ENCODE measurements around the gene EHBP1. TPM values are rescaled to one million over a fixed set of nuclear protein-coding genes. Genes with fewer than 3 reads are reported as not detected.

The EHBP1 gene
- total and polyA plus RNA-seq, 4 experiments from 2014 or later: 9.2 to 31.9 (median 21.0) TPM

DNA sequence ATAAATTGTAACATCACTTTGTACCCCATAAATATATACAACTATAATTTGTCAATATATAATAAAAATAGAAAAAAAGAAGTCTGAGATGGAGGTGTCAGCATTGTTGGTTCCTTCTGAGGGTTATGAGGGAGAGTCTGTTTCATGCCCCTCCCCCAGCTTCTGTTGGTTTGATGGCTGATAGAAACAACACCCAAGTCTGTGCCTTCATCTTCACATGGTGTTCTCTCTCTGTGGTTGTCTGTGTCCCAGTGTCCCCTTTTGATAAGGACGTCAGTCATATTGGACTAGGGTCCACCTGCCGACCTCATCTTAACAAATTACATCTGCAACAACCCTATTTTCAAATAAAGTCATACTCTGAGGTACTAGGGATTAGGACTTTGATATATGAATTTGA, 20.3 kb upstream of the EHBP1 start:
- H3K36me3 Mint-ChIP-seq: no peaks in the 10 kb centered on the region
- no peak overlapping the region for H3K27ac Mint-ChIP-seq
- no peak overlapping the region for H3K4me3 Mint-ChIP-seq
- ChIA-PET POLR2A (ENCODE audit: partially characterized antibody) (no interaction called here), CTCF (ENCODE audit: partially characterized antibody) (interaction anchor here (1.1 kb wide), 1 partner anchor 9 kb away, joined by 3 read pairs; no protein-coding TSS in a partner anchor)
- H3K36me3 ChIP-seq (ENCODE audit: insufficient read depth, low read length): no peaks in the 10 kb centered on the region
- peaks cover 10% of the 10 kb centered on the region for H3K27me3 ChIP-seq (ENCODE audit: insufficient read depth, low read length)
- no peak overlapping the region for H3K27ac ChIP-seq (ENCODE audit: low read depth, low read length)
- intact Hi-C loops (cut with micrococcal nuclease): no loop called here
- H3K4me3 ChIP-seq (ENCODE audit: low read length in 2 of 2): no peak overlapping the region
- DNase-seq: no peak
- H3K9me3 Mint-ChIP-seq: no peaks in the 10 kb centered on the region
- H3K4me1 ChIP-seq (ENCODE audit: insufficient read depth, low read length): no peaks in the 10 kb centered on the region
- no peaks in the 10 kb centered on the region for H3K9me3 ChIP-seq (ENCODE audit: control insufficient read depth in 1 of 2, low read length in 2 of 2)
- H3K4me1 Mint-ChIP-seq: no peaks in the 10 kb centered on the region
- H3K27me3 Mint-ChIP-seq: peaks cover 19 to 34% of the 10 kb centered on the region in 2 donors

DNA sequence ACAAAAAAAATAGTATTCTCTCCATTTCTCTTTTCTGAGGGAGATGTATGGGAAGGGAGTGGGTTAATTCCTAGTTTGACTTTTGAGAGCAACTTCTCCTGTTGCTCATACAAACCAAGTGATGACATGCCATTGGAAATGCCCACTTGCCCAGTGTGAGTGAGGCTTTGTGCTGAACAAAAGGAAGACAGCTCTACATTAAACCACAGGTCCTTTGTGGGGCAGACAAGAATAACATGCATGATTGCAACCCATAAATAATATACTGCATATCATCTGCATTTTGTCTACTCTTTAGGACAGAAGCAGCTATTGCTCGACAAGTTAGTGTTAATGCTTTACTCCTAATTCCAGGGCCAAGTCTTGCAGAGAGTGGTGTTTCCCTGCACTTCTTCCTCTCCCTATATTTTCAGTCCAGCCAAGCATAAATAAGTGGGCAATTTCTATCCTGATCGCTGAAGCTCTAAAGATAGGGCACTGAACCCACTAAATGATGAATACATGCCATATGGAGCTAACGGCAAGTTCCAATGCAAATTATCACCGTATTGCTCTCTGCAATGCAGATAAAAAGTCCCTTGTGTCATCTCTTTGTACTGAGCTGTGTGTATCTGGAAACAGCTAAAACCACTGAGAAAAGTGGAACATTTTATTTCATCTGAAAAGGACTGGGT, 19.4 kb upstream of the EHBP1 start:
- H3K27me3 Mint-ChIP-seq: peaks cover 18 to 32% of the 10 kb centered on the region in 2 donors
- no peak overlapping the region for H3K4me3 ChIP-seq (ENCODE audit: low read length in 2 of 2)

DNA sequence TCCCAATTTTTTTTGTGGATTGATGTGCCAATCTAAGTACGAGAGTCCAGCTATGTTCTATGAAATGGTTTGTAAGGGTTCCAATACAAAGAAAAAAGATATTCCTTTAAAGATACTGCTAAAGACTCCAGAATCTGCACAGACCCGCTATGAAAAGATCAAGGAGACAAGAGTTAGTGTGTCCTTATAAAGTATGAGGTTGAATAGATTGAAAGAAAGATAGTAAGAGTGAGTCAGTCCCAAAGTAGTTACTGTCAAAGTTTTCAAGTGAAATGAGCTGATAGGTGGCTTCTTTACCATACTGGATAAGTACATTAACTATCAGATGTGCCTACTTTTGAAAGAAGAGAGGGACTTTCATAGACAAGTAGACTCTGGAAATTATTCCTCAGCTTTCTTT, 17.9 kb upstream of the EHBP1 start:
- Mint-ChIP-seq H3K4me1 (no peaks in the 10 kb centered on the region), H3K36me3 (no peaks in the 10 kb centered on the region), H3K9me3 (no peaks in the 10 kb centered on the region), H3K27me3 (peaks cover 24 to 25% of the 10 kb centered on the region in 2 donors), H3K4me3 (no peak overlapping the region), H3K27ac (no peak overlapping the region)
- H3K4me1 ChIP-seq (ENCODE audit: insufficient read depth, low read length): no peaks in the 10 kb centered on the region
- no peaks in the 10 kb centered on the region for H3K36me3 ChIP-seq (ENCODE audit: insufficient read depth, low read length)
- ChIA-PET POLR2A (ENCODE audit: partially characterized antibody) (no interaction called here), CTCF (ENCODE audit: partially characterized antibody) (no interaction called here)
- no peak overlapping the region for H3K4me3 ChIP-seq (ENCODE audit: low read length in 2 of 2)
- H3K9me3 ChIP-seq (ENCODE audit: control insufficient read depth in 1 of 2, low read length in 2 of 2): no peaks in the 10 kb centered on the region
- no peak for DNase-seq
- intact Hi-C loops (cut with micrococcal nuclease): no loop called here
- H3K27ac ChIP-seq (ENCODE audit: low read depth, low read length): no peak overlapping the region
- H3K27me3 ChIP-seq (ENCODE audit: insufficient read depth, low read length): peaks cover 6% of the 10 kb centered on the region

More for the DNA sequence above, 19.4 kb upstream of the EHBP1 start:
- no peaks in the 10 kb centered on the region for H3K4me1 ChIP-seq (ENCODE audit: insufficient read depth, low read length)
- no peak overlapping the region for H3K27ac ChIP-seq (ENCODE audit: low read depth, low read length)
- ChIA-PET CTCF (ENCODE audit: partially characterized antibody) (no interaction called here), POLR2A (ENCODE audit: partially characterized antibody) (no interaction called here)
- Mint-ChIP-seq H3K36me3 (no peaks in the 10 kb centered on the region), H3K4me1 (no peaks in the 10 kb centered on the region), H3K27ac (no peak overlapping the region), H3K9me3 (no peaks in the 10 kb centered on the region), H3K4me3 (no peak overlapping the region)
- H3K9me3 ChIP-seq (ENCODE audit: control insufficient read depth in 1 of 2, low read length in 2 of 2): no peaks in the 10 kb centered on the region
- no peaks in the 10 kb centered on the region for H3K36me3 ChIP-seq (ENCODE audit: insufficient read depth, low read length)
- peaks cover 10% of the 10 kb centered on the region for H3K27me3 ChIP-seq (ENCODE audit: insufficient read depth, low read length)
- intact Hi-C loops (cut with micrococcal nuclease): no loop called here
- DNase-seq: no peak

DNA sequence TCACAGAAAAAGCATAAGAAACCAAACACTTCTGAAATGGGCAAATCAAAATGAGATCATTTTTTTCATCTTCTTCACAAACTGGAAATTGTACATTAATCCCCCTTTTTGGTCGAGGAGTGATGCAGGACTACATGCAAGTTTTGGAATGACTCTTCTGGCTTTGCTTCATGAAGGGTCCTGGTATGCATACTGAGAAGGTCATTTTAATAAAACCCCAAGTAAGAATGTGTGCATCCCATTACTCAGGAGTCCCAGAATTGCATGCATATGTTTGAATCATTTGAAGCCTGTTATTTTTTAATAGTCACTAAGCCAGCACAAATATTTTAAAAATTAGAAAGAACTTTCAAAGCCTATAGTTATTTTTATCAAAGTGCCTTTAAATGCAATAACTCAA, 16.7 kb upstream of the EHBP1 start:
- POLR2A ChIA-PET (ENCODE audit: partially characterized antibody): no interaction called here
- no peaks in the 10 kb centered on the region for H3K4me1 Mint-ChIP-seq

DNA sequence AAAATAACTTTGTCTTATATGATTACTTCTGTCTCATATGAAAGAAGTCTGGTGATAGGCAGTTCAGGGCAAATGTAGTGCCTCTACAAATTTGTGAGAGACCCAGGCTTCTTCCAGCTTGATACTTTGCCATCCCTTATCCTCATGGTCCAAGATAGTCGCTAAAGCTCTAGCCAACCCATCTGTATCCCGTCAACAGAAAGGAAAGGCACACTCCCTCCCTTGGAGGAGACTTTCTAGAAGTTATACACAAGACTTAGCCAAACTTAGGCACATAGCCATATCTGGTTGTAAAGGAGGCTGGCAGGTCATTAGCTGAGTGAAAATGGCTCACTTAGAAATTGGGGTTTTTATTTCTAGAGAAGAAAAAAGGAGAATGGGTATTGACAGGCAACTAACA, 14.3 kb upstream of the EHBP1 start:
- peaks cover 17 to 34% of the 10 kb centered on the region in 2 donors for H3K27me3 Mint-ChIP-seq
- Histone ChIP-seq H3K4me1 (ENCODE audit: insufficient read depth, low read length) (no peaks in the 10 kb centered on the region), H3K27me3 (ENCODE audit: insufficient read depth, low read length) (peaks cover 2% of the 10 kb centered on the region), H3K36me3 (ENCODE audit: insufficient read depth, low read length) (no peaks in the 10 kb centered on the region), H3K9me3 (ENCODE audit: control insufficient read depth in 1 of 2, low read length in 2 of 2) (no peaks in the 10 kb centered on the region), H3K4me3 (ENCODE audit: low read length in 2 of 2) (no peak overlapping the region), H3K27ac (ENCODE audit: low read depth, low read length) (no peak overlapping the region)
- ChIA-PET POLR2A (ENCODE audit: partially characterized antibody) (no interaction called here), CTCF (ENCODE audit: partially characterized antibody) (no interaction called here)
- DNase-seq: no peak
- no peak overlapping the region for H3K27ac Mint-ChIP-seq
- intact Hi-C loops (cut with micrococcal nuclease): no loop called here
- peaks cover 0 to 3% (median 0%) of the 10 kb centered on the region in 8 donors for H3K9me3 Mint-ChIP-seq
- no peaks in the 10 kb centered on the region for H3K36me3 Mint-ChIP-seq
- H3K4me3 Mint-ChIP-seq: no peak overlapping the region
- H3K4me1 Mint-ChIP-seq: no peaks in the 10 kb centered on the region

More for the DNA sequence above, 16.7 kb upstream of the EHBP1 start:
- no peaks in the 10 kb centered on the region for H3K36me3 ChIP-seq (ENCODE audit: insufficient read depth, low read length)
- H3K4me3 ChIP-seq (ENCODE audit: low read length in 2 of 2): no peak overlapping the region
- H3K9me3 Mint-ChIP-seq: peaks cover 0 to 3% (median 0%) of the 10 kb centered on the region in 8 donors
- H3K27ac Mint-ChIP-seq: no peak overlapping the region
- no peaks in the 10 kb centered on the region for H3K4me1 ChIP-seq (ENCODE audit: insufficient read depth, low read length)
- DNase-seq: no peak
- no peak overlapping the region for H3K27ac ChIP-seq (ENCODE audit: low read depth, low read length)
- no peak overlapping the region for H3K4me3 Mint-ChIP-seq
- peaks cover 6% of the 10 kb centered on the region for H3K27me3 ChIP-seq (ENCODE audit: insufficient read depth, low read length)
- intact Hi-C loops (cut with micrococcal nuclease): no loop called here
- H3K36me3 Mint-ChIP-seq: no peaks in the 10 kb centered on the region
- CTCF ChIA-PET (ENCODE audit: partially characterized antibody): no interaction called here
- H3K27me3 Mint-ChIP-seq: peaks cover 28 to 29% of the 10 kb centered on the region in 2 donors
- H3K9me3 ChIP-seq (ENCODE audit: control insufficient read depth in 1 of 2, low read length in 2 of 2): no peaks in the 10 kb centered on the region

DNA sequence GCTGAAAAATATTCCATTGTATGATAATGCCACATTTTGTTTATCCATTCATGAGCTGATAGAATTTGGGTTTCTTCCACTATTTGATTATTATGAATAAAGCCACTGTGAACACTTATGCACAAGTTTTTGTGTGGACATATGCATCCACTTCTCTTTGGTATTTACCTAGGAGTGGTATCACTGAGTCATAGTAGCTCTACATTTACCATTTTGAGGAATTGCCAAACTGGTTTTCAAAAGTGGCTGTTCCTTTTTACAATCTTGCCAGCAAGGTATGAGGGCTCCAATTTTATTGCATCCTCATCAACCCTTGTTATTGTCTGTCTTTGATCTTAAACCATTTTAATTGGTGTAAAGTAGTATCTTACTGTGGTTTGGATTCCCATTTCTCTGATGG, 13.3 kb upstream of the EHBP1 start:
- Histone ChIP-seq H3K9me3 (ENCODE audit: control insufficient read depth in 1 of 2, low read length in 2 of 2) (no peaks in the 10 kb centered on the region), H3K36me3 (ENCODE audit: insufficient read depth, low read length) (no peaks in the 10 kb centered on the region), H3K27me3 (ENCODE audit: insufficient read depth, low read length) (no peaks in the 10 kb centered on the region), H3K4me1 (ENCODE audit: insufficient read depth, low read length) (no peaks in the 10 kb centered on the region), H3K4me3 (ENCODE audit: low read length in 2 of 2) (no peak overlapping the region), H3K27ac (ENCODE audit: low read depth, low read length) (no peak overlapping the region)
- H3K4me1 Mint-ChIP-seq: no peaks in the 10 kb centered on the region
- H3K27me3 Mint-ChIP-seq: peaks cover 18 to 31% of the 10 kb centered on the region in 2 donors
- POLR2A ChIA-PET (ENCODE audit: partially characterized antibody): no interaction called here
- peaks cover 0 to 3% (median 0%) of the 10 kb centered on the region in 8 donors for H3K9me3 Mint-ChIP-seq
- CTCF ChIA-PET (ENCODE audit: partially characterized antibody): no interaction called here
- H3K27ac Mint-ChIP-seq: no peak overlapping the region
- intact Hi-C loops (cut with micrococcal nuclease): no loop called here
- no peak overlapping the region for H3K4me3 Mint-ChIP-seq
- no peaks in the 10 kb centered on the region for H3K36me3 Mint-ChIP-seq
- no peak for DNase-seq

DNA sequence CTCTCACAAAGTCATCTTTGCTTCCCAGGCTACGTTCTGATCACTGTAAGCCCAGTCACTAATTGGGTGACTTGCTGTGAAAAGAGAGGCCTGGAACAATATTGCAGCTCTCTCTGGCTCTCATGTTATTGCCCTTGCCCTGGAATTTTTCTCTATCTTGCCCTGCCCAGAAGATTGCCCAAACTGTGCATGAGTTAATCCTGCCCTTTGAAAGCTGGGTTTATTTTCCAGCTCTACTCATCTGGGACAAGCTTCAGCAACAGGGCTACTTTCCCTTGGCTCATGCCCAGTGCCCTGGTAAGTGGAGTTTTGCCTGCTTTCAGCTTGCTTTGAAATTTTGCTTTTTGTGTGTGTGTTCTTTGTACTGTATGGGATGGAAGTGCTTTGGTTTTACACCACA, 6.9 kb upstream of the EHBP1 start:
- peaks cover 4 to 11% of the 10 kb centered on the region in 2 donors for H3K27me3 Mint-ChIP-seq
- ChIA-PET POLR2A (ENCODE audit: partially characterized antibody) (no interaction called here), CTCF (ENCODE audit: partially characterized antibody) (no interaction called here)
- intact Hi-C loops (cut with micrococcal nuclease): no loop called here
- H3K4me3 Mint-ChIP-seq: no peak overlapping the region
- Histone ChIP-seq H3K4me1 (ENCODE audit: insufficient read depth, low read length) (no peaks in the 10 kb centered on the region), H3K27me3 (ENCODE audit: insufficient read depth, low read length) (no peaks in the 10 kb centered on the region), H3K36me3 (ENCODE audit: insufficient read depth, low read length) (no peaks in the 10 kb centered on the region), H3K9me3 (ENCODE audit: control insufficient read depth in 1 of 2, low read length in 2 of 2) (no peaks in the 10 kb centered on the region), H3K4me3 (ENCODE audit: low read length in 2 of 2) (no peak overlapping the region), H3K27ac (ENCODE audit: low read depth, low read length) (no peak overlapping the region)
- H3K9me3 Mint-ChIP-seq: no peaks in the 10 kb centered on the region
- no peak for DNase-seq
- no peaks in the 10 kb centered on the region for H3K4me1 Mint-ChIP-seq
- H3K36me3 Mint-ChIP-seq: no peaks in the 10 kb centered on the region
- no peak overlapping the region for H3K27ac Mint-ChIP-seq
